Activated T-cell treated with anti-CD3 and anti-CD28 coated beads for 24 hours (primary cell): ENCODE measurements around the gene ADAMTS17.

ENCODE experiments used
- DNase-seq: peaks from one replicate; pipeline ENCODE4 v3.0.0-alpha.2; 2020; ENCODE audit warnings: low read depth

ADAMTS17 gene

DNA sequence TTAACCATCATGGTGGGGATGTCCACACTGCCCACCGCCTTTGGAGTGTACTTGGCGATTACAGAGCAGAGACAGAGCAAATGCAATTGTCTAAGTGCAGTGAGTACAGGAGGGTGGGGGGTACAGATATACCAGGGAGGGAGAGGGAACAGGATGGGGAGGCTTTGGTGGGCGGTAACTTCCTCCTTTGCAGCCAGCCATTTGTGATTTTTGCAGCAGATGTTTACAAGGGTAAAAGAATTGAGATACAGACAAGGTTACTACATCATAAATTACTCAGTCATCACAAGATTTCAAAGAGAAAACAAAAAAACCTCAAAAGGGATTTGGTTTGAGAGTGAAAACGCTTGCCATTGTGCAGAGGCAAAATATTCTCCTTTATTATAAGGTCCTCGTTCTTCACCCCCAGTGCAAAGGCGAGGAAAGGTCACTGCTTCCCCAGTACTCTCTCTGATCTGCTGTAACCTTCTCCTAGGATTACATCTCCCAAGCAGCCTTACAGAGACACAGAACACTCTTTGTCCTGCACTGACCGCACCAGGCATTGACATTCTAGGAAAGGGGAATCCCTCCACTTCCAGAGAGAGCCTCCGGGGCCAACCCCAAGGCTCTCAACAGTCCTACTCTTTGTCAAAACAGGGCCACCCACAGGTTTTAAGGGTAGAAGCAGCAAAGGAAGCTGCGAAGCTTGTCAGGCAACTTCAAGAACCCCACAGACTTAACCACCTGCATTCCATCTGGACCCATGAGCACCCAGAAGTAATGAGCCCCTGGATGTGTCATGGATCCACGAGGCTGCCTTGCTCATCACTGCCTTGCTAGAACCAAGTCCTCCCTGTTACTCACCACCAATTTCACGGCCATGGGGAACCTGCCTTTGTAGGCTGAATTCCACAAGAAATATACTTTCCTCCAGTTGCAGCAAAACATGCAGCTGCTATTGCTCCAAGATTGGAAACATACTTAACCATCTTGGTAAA is 117.3 kb downstream of the ADAMTS17 start:
- no peak for DNase-seq

DNA sequence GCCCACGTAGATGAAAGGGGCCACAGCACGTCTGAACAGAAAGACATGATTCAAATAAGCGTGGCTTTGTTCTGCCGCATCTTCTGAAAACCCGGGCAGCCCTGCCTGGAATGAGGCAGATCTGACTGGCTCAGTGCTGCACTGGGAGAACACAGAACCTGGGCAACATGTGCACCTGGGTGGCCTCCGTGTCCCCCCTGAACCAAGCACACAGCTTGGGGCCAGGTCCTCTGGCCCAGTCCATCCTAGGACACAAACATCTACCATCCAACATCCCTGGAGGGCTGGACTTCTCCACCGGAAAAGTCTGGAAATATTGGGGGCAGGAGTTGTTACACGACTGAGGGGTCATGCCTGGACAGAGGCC is 119.4 kb downstream of the ADAMTS17 start:
- no peak for DNase-seq

DNA sequence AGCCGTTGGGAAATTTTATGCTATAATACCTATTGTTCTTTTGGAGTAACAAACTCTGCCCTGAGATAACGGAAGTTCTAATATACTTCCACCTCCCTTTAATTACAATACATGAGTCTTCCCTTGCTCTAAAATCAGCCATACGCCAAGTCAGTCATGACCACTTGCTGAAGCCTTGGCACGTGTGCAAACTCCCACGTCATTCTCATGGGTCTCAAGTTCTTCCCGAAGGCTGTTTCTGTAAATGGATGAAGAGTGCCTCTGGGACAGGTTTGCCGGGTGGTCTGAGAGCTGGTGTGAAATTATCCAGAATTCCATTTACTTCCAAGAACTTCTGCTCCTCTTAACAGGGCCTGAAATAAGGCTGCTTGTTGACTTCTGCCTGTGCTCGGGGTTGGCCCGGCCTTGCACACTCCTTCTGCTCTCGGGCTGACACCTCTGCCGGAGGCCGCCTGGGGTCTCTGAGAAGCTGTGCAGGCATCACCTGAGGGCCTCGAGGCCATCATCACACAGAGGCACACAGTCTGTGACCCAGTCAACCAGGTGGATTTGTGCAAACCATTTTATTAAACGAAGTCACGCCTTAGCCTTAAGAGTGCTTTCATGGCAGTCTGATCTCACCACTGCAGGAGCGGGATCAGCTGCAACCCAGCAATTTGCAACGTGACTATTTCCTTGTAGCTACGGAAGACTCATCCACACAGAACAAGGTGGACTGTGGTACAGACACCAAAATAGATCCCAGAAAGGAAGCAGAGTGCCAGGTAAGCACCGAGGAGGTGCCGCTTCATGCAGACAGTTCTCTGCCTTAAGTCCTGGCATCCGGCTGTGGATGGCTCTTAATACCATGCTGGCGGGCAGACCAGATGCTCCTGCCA is 120.1 kb downstream of the ADAMTS17 start:
- no peak for DNase-seq

GRCh38 chr15:100220058-100220768 is 121.6 kb downstream of the ADAMTS17 start:
- no peak for DNase-seq

GRCh38 chr15:100218434-100218833 is 123.3 kb downstream of the ADAMTS17 start:
- DNase-seq, result no peak

DNA sequence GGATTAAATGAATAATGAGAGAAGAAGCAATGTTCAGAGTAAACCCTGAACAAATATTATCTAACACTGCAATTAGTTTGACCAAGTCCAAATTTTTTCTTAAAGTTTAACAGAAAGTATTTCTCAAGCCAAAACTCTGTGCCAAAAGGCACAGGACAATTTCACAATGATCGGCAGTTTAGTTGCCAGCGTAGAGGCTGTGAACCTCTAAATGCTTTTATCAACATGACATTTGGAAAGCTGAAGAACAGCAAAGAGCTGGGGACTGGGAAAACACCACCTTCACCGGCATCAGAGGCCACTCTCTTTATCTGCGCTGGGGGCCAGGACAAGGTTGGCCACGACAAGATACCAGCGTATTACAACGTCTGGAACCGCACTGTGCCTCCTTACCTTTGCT is 125.6 kb downstream of the ADAMTS17 start:
- no peak for DNase-seq

GRCh38 chr15:100215843-100216169 is 126.0 kb downstream of the ADAMTS17 start:
- no peak for DNase-seq

DNA sequence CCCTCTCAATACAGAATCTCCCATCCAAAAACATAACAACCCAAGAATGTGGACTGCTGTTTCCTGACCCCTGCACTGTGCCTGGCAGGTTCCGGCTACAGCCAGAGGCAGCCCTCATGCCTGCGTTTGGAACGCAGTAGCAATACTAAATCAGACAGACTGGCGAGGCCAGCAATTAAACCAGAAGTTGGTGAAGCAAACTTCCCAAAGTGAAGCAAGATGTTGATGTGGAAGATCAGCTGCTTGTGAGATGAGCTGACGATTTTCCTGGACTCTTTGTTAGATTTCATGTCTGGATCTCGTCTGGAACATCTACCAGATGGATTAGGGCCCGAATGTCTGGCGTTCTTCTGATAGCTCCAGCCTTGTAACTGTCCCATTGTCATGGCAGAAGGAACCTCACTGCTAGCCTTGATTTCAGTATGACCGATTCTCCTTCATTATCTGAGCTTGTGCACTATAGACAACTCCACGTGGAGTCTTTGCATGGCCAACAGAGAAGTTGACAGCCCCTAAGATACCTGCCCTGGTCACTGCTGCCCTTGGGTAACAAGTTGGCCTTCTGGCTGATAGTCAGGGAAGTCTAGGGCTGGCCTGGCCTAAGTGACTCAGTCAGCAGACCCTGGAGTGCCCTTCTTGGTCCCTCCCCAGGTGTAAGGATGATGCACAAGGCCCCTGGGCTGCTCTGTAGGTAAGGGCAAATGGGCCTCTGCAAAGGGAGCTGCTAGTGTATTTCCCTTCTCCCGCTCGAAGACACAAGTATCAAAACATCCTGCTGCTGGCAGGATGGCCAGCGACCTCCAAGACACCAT is 126.5 kb downstream of the ADAMTS17 start:
- no peak for DNase-seq

DNA sequence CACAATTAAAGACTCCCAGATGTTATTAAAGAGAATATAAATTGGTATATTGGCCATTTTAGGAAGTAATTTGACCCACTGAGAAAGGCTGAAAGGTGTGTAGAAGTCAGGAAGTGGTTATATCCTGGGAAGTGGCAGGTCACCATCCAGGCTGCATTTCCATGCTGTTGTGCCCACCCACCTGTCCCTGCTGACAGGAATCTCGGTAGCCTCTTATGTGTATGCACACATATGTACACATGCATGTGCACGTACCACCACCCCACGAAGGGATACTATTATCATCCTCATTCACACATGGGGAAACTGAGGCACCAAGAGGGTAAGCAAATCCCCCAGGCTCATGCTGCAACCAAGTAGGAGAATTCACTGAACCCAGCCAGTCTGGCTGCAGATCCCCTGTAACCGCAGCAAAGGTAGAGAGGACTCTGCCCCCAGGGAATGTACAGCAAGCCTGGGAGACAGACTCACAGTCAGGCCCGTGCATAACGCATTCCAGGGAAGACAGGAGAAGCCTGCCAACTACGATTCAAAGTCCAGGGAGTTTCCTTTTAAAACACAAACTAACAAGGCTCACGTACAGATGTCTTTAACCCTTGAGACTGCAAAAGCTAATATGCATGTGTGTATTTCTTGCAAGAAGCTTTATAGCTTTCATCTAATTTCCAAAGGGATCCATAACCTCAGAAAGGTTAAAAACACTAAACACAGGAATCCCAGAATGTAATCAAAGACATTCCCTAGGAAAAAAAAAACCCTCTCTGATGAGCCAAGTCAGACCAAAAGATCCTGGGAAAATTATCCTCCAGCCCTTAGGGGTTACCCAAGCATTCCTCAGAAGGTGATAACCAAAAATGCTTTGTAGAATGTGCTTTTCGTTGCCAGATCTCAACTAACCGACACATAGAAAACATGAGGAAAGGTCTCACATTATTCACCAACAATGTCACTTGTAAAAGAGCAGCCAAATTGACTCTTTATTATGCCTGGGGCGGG is 129.6 kb downstream of the ADAMTS17 start:
- DNase-seq, result no peak

DNA sequence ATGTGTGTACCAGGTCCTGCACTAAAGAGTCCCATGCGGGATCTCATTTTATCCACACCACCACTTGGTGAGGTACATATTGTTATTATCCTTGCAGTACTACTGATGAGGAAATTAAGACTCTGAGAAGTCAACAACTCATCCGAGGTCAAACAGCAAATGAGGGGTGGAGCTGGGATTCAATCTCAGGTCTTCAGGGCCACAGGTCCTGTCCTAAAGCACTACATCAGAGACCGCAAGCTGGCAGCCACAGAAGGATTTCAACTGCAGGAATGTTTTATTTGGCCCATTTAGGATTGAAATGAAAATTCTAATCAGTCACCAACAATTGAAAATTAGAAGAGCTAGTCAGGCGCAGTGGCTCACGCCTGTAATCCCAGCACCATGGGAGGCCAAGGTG is 131.4 kb downstream of the ADAMTS17 start:
- no peak for DNase-seq

GRCh38 chr15:100208921-100209603 is 132.7 kb downstream of the ADAMTS17 start:
- no peak for DNase-seq

GRCh38 chr15:100207053-100207452 is 134.7 kb downstream of the ADAMTS17 start:
- DNase-seq, result no peak

DNA sequence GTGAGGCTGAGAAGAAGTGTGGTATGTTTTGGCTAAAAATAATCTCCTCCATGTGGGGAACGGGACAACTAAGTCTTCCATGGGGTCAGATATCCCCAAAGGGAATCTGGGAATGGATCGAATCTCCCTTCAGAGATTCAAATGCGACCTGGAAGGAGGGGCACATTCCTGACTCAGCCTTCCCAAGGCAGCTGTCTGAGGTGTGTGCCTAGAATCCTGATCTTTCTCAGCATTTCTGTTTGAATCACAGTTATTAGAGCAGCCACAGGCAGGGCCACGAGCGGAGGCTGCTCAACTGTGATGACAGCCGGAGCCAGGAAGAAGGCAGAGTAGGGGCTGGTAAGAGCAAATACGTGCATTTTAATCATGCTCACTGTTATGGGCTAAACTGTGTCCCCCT is 135.1 kb downstream of the ADAMTS17 start:
- no peak for DNase-seq

- DNase-seq, result no peak
These were observed 136.1 kb downstream of the ADAMTS17 start for GRCh38 chr15:100205549-100206295.

GRCh38 chr15:100204771-100205170 is 137.0 kb downstream of the ADAMTS17 start:
- no peak for DNase-seq

DNA sequence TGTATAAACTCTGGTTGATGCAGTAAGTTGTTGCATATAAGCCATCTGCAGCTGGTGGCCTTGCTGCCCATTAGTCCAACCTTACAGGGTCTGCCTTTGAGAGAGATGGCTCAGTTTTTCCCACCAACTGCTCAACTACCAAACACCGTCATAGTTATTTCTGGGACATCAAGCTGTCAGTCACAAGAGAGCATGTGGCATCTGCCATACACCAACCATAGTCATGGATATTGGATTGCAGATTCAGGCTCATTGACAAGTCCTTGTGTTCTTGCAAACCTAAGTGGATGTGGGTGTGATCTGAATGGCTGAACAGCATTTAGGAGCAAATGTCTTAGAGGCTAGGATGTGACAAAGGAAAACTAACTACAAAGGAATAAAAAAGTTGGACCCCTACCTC is 137.6 kb downstream of the ADAMTS17 start:
- DNase-seq, result no peak

DNA sequence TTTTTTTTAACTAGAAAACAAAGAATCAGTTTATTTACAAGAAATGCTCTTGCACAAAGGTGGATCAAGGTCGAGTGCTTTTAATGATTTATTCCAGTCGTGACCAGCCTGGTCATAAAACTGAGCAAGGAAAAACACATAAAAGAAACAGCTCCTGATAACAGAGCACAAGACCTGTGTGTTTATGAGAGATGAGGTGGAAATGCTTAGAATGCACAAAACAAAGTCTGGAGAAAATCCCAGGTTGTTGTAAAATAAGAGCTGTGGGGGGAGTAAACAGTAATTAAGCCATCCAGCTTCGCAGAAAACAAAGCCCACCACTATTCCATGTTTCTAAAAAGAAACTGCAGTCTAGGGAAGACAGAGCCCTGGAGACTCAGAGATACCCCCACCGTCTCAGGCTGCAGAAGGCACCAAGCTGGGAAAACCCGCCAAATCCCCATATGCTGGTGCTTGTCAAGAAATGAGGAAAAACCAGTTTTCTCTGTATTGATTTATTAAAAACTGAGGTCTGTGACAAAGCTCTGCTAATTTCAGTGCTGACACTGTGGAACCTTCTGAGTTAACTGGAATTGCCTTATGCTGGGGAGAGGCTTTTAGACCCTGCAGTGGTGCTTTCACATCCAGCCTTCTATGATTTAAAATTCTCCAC is 139.3 kb downstream of the ADAMTS17 start:
- DNase-seq, result no peak
